Tibial artery (tissue), 4 donors: ENCODE results near the gene IFNA16.
"Not testable (repeated sequence)": the region's sequence is repeated elsewhere in the genome, so short reads cannot be mapped to it uniquely, and the experiment has no call there.

Source experiments
- DNase-seq, 2 donors: peaks; one replicate each; pipeline ENCODE4 v3.0.0-alpha.2; 2019
- H3K27ac ChIP-seq, 2 donors: fragments of 200-600 bp; sonication (generic) in 1 of 2; 1 replicate in 1 of 2; 2 replicates in 1 of 2; pipeline ENCODE4 v1.5.1; 2018 to 2019; ENCODE audit warnings: mild to moderate bottlenecking in 1 of 2
- H3K27me3 ChIP-seq, 2 donors: fragments of 200-600 bp; sonication (generic) in 1 of 2; one replicate each; pipeline versions ENCODE4 v1.5.1 to v1.6.0; 2016 to 2019
- H3K36me3 ChIP-seq, 3 donors: fragments of 200-600 bp; sonication (generic) in 2 of 3; one replicate each; pipeline ENCODE4 v1.5.1; 2016 to 2019; ENCODE audit warnings: mild to moderate bottlenecking in 2 of 3
- H3K4me1 ChIP-seq, 4 donors: fragments of 200-600 bp; sonication (generic) in 2 of 4; 1 replicate in 3 of 4; 2 replicates in 1 of 4; pipeline ENCODE4 v1.5.1; 2016 to 2019
- H3K4me3 ChIP-seq, 2 donors: fragments of 200-600 bp; sonication (generic) in 1 of 2; 1 replicate in 1 of 2; 2 replicates in 1 of 2; pipeline ENCODE4 v1.5.1; 2018 to 2019; ENCODE audit warnings: mild to moderate bottlenecking in 2 of 2
- H3K9me3 ChIP-seq, 3 donors: fragments of 200-600 bp; sonication (generic) in 1 of 3; one replicate each; pipeline ENCODE4 v1.5.1; 2016 to 2019
- intact Hi-C: fragments of 100-400 bp; cut with DNase I; formaldehyde crosslinking; loops from one replicate; pipeline ENCODE4 v1.15.0; 2023; ENCODE audit warnings: low total_unique reads
- TF ChIP-seq, protein P1 (sequence below), 2 experiments: fragments of 200-600 bp in 1 of 2; fragments of 450-650 bp in 1 of 2; IDR thresholded peaks; one replicate each; pipeline ENCODE4 v1.5.1; 2017 to 2019; ENCODE audit warnings: antibody characterized with exemption in 2 of 2, mild to moderate bottlenecking in 1 of 2, moderate library complexity in 1 of 2

IFNA16 gene

GRCh38 chr9:21217211-21217610 is at the start of gene IFNA16:
Gene IFNA16 (minus strand): TSS chr9:21217311. CDS start chr9:21217305, 6 bp downstream.
- H3K27ac ChIP-seq, DNase-seq, H3K4me3 ChIP-seq, H3K27me3 ChIP-seq, H3K9me3 ChIP-seq, H3K4me1 ChIP-seq, intact Hi-C loops, H3K36me3 ChIP-seq: not testable (repeated sequence)

DNA sequence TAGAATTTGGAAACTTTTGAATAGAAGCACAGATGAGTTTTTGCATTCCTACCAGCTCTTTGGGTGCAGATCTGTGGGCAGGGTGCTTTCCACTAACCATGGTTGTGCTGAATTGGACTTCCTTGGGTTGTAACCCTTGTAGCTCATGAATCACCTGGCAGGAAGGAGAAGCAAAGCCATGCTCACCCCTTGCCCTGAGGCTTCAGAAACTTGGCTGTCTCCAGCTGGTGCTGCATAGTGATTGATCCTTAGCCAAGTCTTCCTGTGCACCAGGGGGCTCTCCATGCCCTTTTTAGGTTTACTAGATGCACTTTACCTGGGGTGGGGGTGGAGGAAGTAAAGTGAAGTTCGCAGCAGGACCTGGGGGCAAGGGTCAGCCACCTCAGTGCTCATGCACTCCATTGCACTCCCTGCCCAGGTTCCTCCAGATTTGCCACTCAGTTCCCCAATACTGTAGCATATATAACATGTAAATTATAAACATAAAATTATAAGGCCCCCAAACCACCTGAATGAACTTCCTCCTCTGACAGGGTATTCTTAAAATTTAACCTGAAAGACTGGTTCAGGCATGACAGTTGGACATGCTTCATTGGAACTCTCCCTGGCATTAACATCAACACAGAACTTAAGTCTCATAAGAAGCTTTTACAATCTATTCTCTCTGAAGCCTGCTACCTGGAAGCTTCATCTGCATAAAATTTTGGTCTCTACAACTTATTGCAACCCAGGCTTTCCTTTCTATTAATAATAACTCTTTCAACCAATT is 48.5 kb upstream of the IFNA16 start:
- no peaks in the 10 kb centered on the region for H3K4me1 ChIP-seq
- intact Hi-C loops: no loop called here
- H3K9me3 ChIP-seq: no peaks in the 10 kb centered on the region
- TF ChIP-seq, protein P1, sequence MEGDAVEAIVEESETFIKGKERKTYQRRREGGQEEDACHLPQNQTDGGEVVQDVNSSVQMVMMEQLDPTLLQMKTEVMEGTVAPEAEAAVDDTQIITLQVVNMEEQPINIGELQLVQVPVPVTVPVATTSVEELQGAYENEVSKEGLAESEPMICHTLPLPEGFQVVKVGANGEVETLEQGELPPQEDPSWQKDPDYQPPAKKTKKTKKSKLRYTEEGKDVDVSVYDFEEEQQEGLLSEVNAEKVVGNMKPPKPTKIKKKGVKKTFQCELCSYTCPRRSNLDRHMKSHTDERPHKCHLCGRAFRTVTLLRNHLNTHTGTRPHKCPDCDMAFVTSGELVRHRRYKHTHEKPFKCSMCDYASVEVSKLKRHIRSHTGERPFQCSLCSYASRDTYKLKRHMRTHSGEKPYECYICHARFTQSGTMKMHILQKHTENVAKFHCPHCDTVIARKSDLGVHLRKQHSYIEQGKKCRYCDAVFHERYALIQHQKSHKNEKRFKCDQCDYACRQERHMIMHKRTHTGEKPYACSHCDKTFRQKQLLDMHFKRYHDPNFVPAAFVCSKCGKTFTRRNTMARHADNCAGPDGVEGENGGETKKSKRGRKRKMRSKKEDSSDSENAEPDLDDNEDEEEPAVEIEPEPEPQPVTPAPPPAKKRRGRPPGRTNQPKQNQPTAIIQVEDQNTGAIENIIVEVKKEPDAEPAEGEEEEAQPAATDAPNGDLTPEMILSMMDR (IDR thresholded peaks at IDR 0.05): no peak
- H3K4me3 ChIP-seq: no peak overlapping the region
- no peak overlapping the region for H3K27ac ChIP-seq
- H3K27me3 ChIP-seq: no peaks in the 10 kb centered on the region
- DNase-seq: no peak
- H3K36me3 ChIP-seq: no peaks in the 10 kb centered on the region

DNA sequence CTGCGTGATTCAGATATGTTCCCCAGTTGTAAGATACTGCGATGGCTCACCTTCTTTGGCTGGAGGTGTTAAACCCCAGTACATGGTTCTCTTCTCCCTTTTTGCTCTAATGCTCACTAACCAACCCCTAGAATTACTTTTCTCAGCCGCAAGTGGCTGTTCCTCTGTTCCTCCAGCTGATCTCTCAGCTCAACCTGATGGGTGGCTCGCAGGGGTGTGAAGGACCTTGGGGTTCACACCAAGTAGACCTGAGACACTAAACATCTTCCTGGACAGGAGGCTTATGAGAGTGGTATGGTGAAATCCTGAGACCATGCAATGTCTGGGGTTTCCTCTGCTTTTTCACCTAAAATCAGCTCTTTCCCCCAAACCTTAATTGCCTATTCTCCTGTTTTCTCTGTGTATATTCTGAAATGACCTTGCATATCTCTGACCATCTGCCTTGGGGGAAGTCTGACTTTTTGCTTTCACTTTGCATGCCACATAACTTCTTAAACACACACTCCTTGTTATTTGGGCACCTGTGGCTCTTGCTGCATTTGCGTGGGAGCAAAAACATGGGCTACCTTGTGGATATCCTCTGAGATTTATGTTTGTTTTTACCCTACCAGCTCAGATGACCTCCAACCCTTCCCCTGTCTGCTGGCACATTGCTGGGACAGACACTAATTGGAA is 38.6 kb upstream of the IFNA16 start:
- Histone ChIP-seq H3K4me3 (no peak overlapping the region), H3K27ac (no peak overlapping the region), H3K4me1 (peaks cover 0 to 3% (median 0%) of the 10 kb centered on the region in 4 donors), H3K9me3 (no peaks in the 10 kb centered on the region), H3K27me3 (peaks cover 0 to 3% of the 10 kb centered on the region in 2 donors), H3K36me3 (no peaks in the 10 kb centered on the region)
- TF ChIP-seq, protein P1 (IDR thresholded peaks at IDR 0.05): no peak
- intact Hi-C loops: no loop called here
- no peak for DNase-seq

DNA sequence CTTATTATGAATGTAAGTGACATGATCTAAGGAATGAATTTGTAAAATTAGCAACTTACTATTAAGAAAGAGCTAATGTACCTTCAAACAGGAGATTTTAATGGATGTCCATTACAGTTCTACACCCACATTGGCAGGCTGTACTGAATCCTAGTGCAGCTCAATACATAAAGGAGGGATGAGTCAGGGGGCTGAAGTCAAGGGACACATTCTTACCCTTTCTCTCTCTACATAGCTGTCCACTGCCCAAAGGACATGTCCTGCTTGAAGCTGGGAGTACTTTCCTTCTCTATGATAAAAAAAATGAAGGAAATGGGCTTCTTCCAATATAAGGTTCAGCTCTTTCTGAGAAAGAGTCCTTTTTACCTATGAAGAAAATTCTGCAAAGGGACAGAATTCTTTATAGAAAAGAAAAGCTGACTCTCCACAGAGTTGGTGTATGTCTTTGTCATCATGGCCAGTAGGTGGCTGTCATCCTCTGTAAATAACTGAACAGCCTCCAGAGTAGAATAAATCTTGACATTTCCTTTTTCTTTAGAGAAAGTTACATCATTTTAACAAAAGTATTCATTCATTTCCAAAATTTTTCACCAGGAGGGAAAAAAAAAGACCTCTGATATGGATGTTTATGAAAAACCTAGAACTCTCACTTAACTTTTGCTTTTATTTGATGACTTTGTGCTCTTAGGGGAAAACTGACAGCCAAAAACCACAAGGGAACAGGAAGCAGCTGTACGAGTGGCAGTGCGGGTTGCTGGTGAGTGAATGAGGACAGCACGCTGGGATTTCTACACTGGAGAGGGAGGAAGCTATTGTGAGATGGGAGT is 35.8 kb upstream of the IFNA16 start:
- DNase-seq: peak in 1 of 2 donors; percentile 53
- Histone ChIP-seq H3K27me3 (peaks cover 0 to 3% of the 10 kb centered on the region in 2 donors), H3K36me3 (no peaks in the 10 kb centered on the region), H3K27ac (no peak overlapping the region), H3K4me1 (peaks cover 0 to 3% (median 0%) of the 10 kb centered on the region in 4 donors), H3K9me3 (no peaks in the 10 kb centered on the region), H3K4me3 (no peak overlapping the region)
- intact Hi-C loops: no loop called here
- TF ChIP-seq, protein P1 (IDR thresholded peaks at IDR 0.05): peak; percentile 25 to 40

GRCh38 chr9:21251638-21252037 is 34.5 kb upstream of the IFNA16 start:
- Histone ChIP-seq H3K4me1 (peaks cover 0 to 3% (median 0%) of the 10 kb centered on the region in 4 donors), H3K9me3 (no peaks in the 10 kb centered on the region), H3K4me3 (no peak overlapping the region), H3K36me3 (no peaks in the 10 kb centered on the region), H3K27me3 (peaks cover 0 to 3% of the 10 kb centered on the region in 2 donors), H3K27ac (no peak overlapping the region)
- no peak for DNase-seq
- intact Hi-C loops: no loop called here
- TF ChIP-seq, protein P1 (IDR thresholded peaks at IDR 0.05): no peak
